OCI-LY1 (cell line): ENCODE results near the gene BRIX1.

Experiments
- H2AFZ ChIP-seq: fragments of 200-600 bp; sonication (generic), shearing (Covaris generic); 2 replicates; pipeline ENCODE4 v1.6.0; 2014; ENCODE audit warnings: antibody characterized with exemption, mild to moderate bottlenecking, low read length
- H3F3A ChIP-seq: fragments of 200-600 bp; sonication (generic), shearing (Covaris generic); 2 replicates; pipeline ENCODE4 v1.6.0; 2014; ENCODE audit warnings: mild to moderate bottlenecking, antibody characterized with exemption, low read length, moderate library complexity; ENCODE audit not compliant: insufficient read depth
- H3K27ac ChIP-seq: fragments of 200-600 bp; sonication (generic); 2 replicates; pipeline ENCODE4 v1.5.1; 2014; ENCODE audit warnings: low read length, mixed run types, mild to moderate bottlenecking, low read depth; ENCODE audit not compliant: poor library complexity, severe bottlenecking
- H3K27me3 ChIP-seq: fragments of 200-600 bp; sonication (generic); 2 replicates; pipeline ENCODE4 v1.6.0; 2014; ENCODE audit warnings: antibody characterized with exemption, mild to moderate bottlenecking, low read length, moderate library complexity; ENCODE audit not compliant: insufficient read depth
- H3K36me3 ChIP-seq: fragments of 200-600 bp; sonication (generic); 2 replicates; pipeline ENCODE4 v1.6.1; 2014; ENCODE audit warnings: mild to moderate bottlenecking, antibody characterized with exemption, low read length, moderate library complexity, mixed read lengths; ENCODE audit not compliant: insufficient read depth
- H3K4me1 ChIP-seq: fragments of 200-600 bp; sonication (generic); 2 replicates; pipeline ENCODE4 v1.5.1; 2014; ENCODE audit warnings: mild to moderate bottlenecking, low read length, moderate library complexity; ENCODE audit not compliant: insufficient read depth, severe bottlenecking
- H3K4me2 ChIP-seq: fragments of 200-600 bp; sonication (generic), shearing (Covaris generic); 2 replicates; pipeline ENCODE4 v1.6.1; 2014; ENCODE audit warnings: low read length
- H3K4me3 ChIP-seq: fragments of 200-600 bp; sonication (generic); 2 replicates; pipeline ENCODE4 v1.5.1; 2014; ENCODE audit warnings: low read length, low read depth, mild to moderate bottlenecking, mixed read lengths; ENCODE audit not compliant: poor library complexity, severe bottlenecking
- H3K79me2 ChIP-seq: fragments of 200-600 bp; shearing (Covaris generic); 2 replicates; pipeline ENCODE4 v1.6.1; 2016; ENCODE audit warnings: mixed run types, low read length, mixed read lengths; ENCODE audit not compliant: insufficient read depth
- H3K9ac ChIP-seq: fragments of 200-600 bp; sonication (generic), shearing (Covaris generic); 2 replicates; pipeline ENCODE4 v1.6.1; 2014; ENCODE audit warnings: mild to moderate bottlenecking, low read length, mixed read lengths
- H3K9me2 ChIP-seq: fragments of 200-600 bp; sonication (generic), shearing (Covaris generic); 2 replicates; pipeline ENCODE4 v1.6.1; 2014; ENCODE audit warnings: low read depth, mild to moderate bottlenecking, low read length, mixed read lengths
- H3K9me3 ChIP-seq: fragments of 200-600 bp; shearing (Covaris generic); 2 replicates; pipeline ENCODE4 v1.6.1; 2014; ENCODE audit warnings: low read length, mixed read lengths
- H4K20me1 ChIP-seq: fragments of 200-600 bp; sonication (generic), shearing (Covaris generic); 2 replicates; pipeline ENCODE4 v1.6.0; 2016; ENCODE audit warnings: mild to moderate bottlenecking, low read length; ENCODE audit not compliant: insufficient read depth
- CTCF ChIP-seq: fragments of 200-600 bp; sonication (generic), shearing (Covaris generic); IDR thresholded peaks from 2 replicates; pipeline ENCODE4 v1.5.1; 2017; ENCODE audit warnings: mild to moderate bottlenecking, antibody characterized with exemption, low read length, moderate library complexity, mixed read lengths
- EZH2 ChIP-seq: fragments of 200-600 bp; sonication (generic), shearing (Covaris generic); IDR thresholded peaks from 2 replicates; pipeline ENCODE4 v1.8.0; 2017; ENCODE audit warnings: borderline replicate concordance, mixed run types, mild to moderate bottlenecking, antibody characterized with exemption, low read length, moderate library complexity, mixed read lengths

Gene BRIX1

GRCh38 chr5:34903260-34903659, 12.3 kb upstream of the BRIX1 start:
- Histone ChIP-seq H3K27me3 (no peaks in the 10 kb centered on the region), H4K20me1 (no peaks in the 10 kb centered on the region), H3K4me1 (no peaks in the 10 kb centered on the region), H3F3A (no peaks in the 10 kb centered on the region), H2AFZ (no peak overlapping the region), H3K79me2 (no peaks in the 10 kb centered on the region), H3K4me2 (no peak overlapping the region), H3K9me2 (no peaks in the 10 kb centered on the region), H3K36me3 (peaks cover 26% of the 10 kb centered on the region; the same call in 1 of the 2 replicates), H3K27ac (no peak overlapping the region), H3K9me3 (no peaks in the 10 kb centered on the region), H3K9ac (no peak overlapping the region), H3K4me3 (no peak overlapping the region)
- TF ChIP-seq CTCF (no peak), EZH2 (no peak)

- H3K36me3 ChIP-seq = peaks cover 48% of the 10 kb centered on the region
Measured at GRCh38 chr5:34905564-34905963, 9.9 kb upstream of the BRIX1 start.

GRCh38 chr5:34913072-34913471, 2.4 kb upstream of the BRIX1 start:
- peaks cover 48% of the 10 kb centered on the region for H3K79me2 ChIP-seq
- H4K20me1 ChIP-seq = no peaks in the 10 kb centered on the region
- peak overlapping the region; percentile 82 for H3K4me2 ChIP-seq
- H3K4me1 ChIP-seq = peaks cover 31% of the 10 kb centered on the region
- peaks cover 60% of the 10 kb centered on the region for H3K36me3 ChIP-seq
- no peak overlapping the region for H3K27ac ChIP-seq
- H3F3A ChIP-seq = no peaks in the 10 kb centered on the region
- H3K27me3 ChIP-seq = no peaks in the 10 kb centered on the region
- no peak overlapping the region for H2AFZ ChIP-seq
- no peak overlapping the region for H3K4me3 ChIP-seq
- H3K9me3 ChIP-seq = no peaks in the 10 kb centered on the region
- no peaks in the 10 kb centered on the region for H3K9me2 ChIP-seq
- no peak overlapping the region for H3K9ac ChIP-seq
- TF ChIP-seq EZH2 (no peak), CTCF (no peak)

More at GRCh38 chr5:34905564-34905963, 9.9 kb upstream of the BRIX1 start:
- H3K4me3 ChIP-seq = no peak overlapping the region
- H3K9me2 ChIP-seq = no peaks in the 10 kb centered on the region
- H3K4me2 ChIP-seq = no peak overlapping the region
- H3K4me1 ChIP-seq = no peaks in the 10 kb centered on the region
- H4K20me1 ChIP-seq = no peaks in the 10 kb centered on the region
- no peaks in the 10 kb centered on the region for H3K79me2 ChIP-seq
- no peak overlapping the region for H3K27ac ChIP-seq
- no peak for TF ChIP-seq EZH2
- TF ChIP-seq CTCF = peak; percentile 22; the same call in 1 of the 2 replicates
- no peak overlapping the region for H2AFZ ChIP-seq
- no peaks in the 10 kb centered on the region for H3K27me3 ChIP-seq
- H3F3A ChIP-seq = no peaks in the 10 kb centered on the region
- no peak overlapping the region for H3K9ac ChIP-seq
- H3K9me3 ChIP-seq = no peaks in the 10 kb centered on the region
